HCT116 (cell line): Measurements from ENCODE around the gene GALNT14.

Source experiments
- CBX3 ChIP-seq: IDR thresholded peaks from 2 replicates; pipeline ENCODE4 v1.6.1; 2012; ENCODE audit warnings: low read depth
- EGR1 ChIP-seq: IDR thresholded peaks from 2 replicates; pipeline ENCODE4 v1.6.1; 2012; ENCODE audit warnings: low read depth
- EZH2 ChIP-seq: fragments of 200-600 bp; sonication (generic); IDR thresholded peaks from 2 replicates; pipeline ENCODE4 v1.6.1; 2017; ENCODE audit warnings: antibody characterized with exemption, mixed run types
- FOSL1 ChIP-seq: IDR thresholded peaks from 2 replicates; pipeline ENCODE4 v1.6.1; 2012; ENCODE audit warnings: low read depth
- POLR2A ChIP-seq: IDR thresholded peaks from 2 replicates; pipeline ENCODE4 v1.7.0; 2011; ENCODE audit warnings: borderline replicate concordance; ENCODE audit not compliant: insufficient read depth, insufficient read length; ENCODE audit errors: extremely low read depth
- POLR2AphosphoS5 ChIP-seq: IDR thresholded peaks from 2 replicates; pipeline ENCODE4 v1.6.1; 2011; ENCODE audit warnings: mild to moderate bottlenecking, low read depth, low read length, moderate library complexity
- SIN3A ChIP-seq: IDR thresholded peaks from 2 replicates; pipeline ENCODE4 v1.6.1; 2012; ENCODE audit warnings: low read depth
- SP1 ChIP-seq: IDR thresholded peaks from 2 replicates; pipeline ENCODE4 v1.6.1; 2012; ENCODE audit warnings: low read depth
- ZBTB33 ChIP-seq: IDR thresholded peaks from 2 replicates; pipeline ENCODE4 v1.6.1; 2011; ENCODE audit warnings: mild to moderate bottlenecking, low read length, moderate library complexity; ENCODE audit not compliant: insufficient replicate concordance; ENCODE audit errors: extremely low read depth
- ZFX ChIP-seq: fragments of 450-650 bp; IDR thresholded peaks from 2 replicates; pipeline ENCODE4 v1.6.1; 2017
- ZNF274 ChIP-seq: fragments of 200-500 bp; sonication (Bioruptor generic); IDR thresholded peaks from 2 replicates; pipeline ENCODE4 v1.6.1; 2014; ENCODE audit warnings: mild to moderate bottlenecking, low read depth, low read length, inconsistent platforms
- TF ChIP-seq, protein P1 (sequence below), 3 experiments: fragments of 200-600 bp in 1 of 3; sonication (generic) in 1 of 3; IDR thresholded peaks in 2 of 3; conservative IDR thresholded peaks in 1 of 3; 2 replicates each; pipeline ENCODE4 v1.5.1; 2012 to 2017; ENCODE audit warnings: low read depth in 2 of 3, low read length in 2 of 3, antibody characterized with exemption in 1 of 3, borderline replicate concordance in 1 of 3, control low read depth in 1 of 3, mild to moderate bottlenecking in 1 of 3, mixed read lengths in 1 of 3, mixed run types in 1 of 3, moderate library complexity in 1 of 3; ENCODE audit not compliant: insufficient read depth in 1 of 3
- TF ChIP-seq, protein P2 (sequence below): IDR thresholded peaks from 2 replicates; pipeline ENCODE4 v1.6.1; 2012; ENCODE audit warnings: low read depth

DNA sequence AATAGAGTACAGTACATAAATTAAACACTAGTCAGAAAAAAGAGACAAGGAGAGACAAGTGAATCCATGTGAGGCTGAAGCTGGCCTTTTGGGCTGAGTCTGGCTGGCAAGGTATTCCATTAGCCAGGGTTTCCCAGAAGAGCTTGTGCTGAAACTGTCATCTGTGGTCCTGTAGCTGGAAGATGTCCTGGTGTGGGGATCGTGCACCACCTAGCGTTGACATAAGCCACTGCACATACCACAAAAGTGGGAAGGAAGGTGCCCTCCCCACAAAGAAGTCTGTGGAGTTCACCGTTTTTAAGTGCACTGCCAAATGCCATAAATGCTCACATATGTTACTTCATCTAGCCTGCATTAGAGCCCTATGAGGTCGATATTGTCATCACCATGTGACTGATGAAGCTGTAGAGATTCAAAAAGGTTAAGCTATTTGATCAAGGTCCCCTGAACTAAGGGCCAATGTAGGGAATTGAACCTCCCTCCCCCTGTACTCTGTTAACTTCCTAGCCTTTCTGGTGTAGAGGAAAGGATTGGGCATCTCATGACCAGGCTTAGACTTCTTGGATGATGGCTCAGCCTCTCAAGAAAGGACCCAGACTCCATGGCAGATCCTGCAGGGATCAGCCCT lies 31.9 kb upstream of the GALNT14 start:
- TF ChIP-seq, protein P1, sequence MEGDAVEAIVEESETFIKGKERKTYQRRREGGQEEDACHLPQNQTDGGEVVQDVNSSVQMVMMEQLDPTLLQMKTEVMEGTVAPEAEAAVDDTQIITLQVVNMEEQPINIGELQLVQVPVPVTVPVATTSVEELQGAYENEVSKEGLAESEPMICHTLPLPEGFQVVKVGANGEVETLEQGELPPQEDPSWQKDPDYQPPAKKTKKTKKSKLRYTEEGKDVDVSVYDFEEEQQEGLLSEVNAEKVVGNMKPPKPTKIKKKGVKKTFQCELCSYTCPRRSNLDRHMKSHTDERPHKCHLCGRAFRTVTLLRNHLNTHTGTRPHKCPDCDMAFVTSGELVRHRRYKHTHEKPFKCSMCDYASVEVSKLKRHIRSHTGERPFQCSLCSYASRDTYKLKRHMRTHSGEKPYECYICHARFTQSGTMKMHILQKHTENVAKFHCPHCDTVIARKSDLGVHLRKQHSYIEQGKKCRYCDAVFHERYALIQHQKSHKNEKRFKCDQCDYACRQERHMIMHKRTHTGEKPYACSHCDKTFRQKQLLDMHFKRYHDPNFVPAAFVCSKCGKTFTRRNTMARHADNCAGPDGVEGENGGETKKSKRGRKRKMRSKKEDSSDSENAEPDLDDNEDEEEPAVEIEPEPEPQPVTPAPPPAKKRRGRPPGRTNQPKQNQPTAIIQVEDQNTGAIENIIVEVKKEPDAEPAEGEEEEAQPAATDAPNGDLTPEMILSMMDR (IDR thresholded peaks at IDR 0.05 in 2 of 3, conservative IDR thresholded peaks at IDR 0.05 in 1 of 3; ENCODE audit: borderline replicate concordance in 1 of 3, insufficient read depth in 1 of 3, low read depth in 2 of 3, low read length in 2 of 3), result peak; percentile 86 to 92 (median 90)
- no peak for TF ChIP-seq EZH2
- no peak for TF ChIP-seq ZBTB33
- TF ChIP-seq ZFX, result no peak
- no peak for TF ChIP-seq POLR2A
- no peak for TF ChIP-seq CBX3
- TF ChIP-seq POLR2AphosphoS5, result no peak
- no peak for TF ChIP-seq FOSL1
- TF ChIP-seq, protein P2, sequence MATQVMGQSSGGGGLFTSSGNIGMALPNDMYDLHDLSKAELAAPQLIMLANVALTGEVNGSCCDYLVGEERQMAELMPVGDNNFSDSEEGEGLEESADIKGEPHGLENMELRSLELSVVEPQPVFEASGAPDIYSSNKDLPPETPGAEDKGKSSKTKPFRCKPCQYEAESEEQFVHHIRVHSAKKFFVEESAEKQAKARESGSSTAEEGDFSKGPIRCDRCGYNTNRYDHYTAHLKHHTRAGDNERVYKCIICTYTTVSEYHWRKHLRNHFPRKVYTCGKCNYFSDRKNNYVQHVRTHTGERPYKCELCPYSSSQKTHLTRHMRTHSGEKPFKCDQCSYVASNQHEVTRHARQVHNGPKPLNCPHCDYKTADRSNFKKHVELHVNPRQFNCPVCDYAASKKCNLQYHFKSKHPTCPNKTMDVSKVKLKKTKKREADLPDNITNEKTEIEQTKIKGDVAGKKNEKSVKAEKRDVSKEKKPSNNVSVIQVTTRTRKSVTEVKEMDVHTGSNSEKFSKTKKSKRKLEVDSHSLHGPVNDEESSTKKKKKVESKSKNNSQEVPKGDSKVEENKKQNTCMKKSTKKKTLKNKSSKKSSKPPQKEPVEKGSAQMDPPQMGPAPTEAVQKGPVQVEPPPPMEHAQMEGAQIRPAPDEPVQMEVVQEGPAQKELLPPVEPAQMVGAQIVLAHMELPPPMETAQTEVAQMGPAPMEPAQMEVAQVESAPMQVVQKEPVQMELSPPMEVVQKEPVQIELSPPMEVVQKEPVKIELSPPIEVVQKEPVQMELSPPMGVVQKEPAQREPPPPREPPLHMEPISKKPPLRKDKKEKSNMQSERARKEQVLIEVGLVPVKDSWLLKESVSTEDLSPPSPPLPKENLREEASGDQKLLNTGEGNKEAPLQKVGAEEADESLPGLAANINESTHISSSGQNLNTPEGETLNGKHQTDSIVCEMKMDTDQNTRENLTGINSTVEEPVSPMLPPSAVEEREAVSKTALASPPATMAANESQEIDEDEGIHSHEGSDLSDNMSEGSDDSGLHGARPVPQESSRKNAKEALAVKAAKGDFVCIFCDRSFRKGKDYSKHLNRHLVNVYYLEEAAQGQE, result no peak
- no peak for TF ChIP-seq EGR1
- TF ChIP-seq SP1, result no peak
- no peak for TF ChIP-seq SIN3A
- no peak for TF ChIP-seq ZNF274
